GM19452 (cell line): ENCODE measurements around the gene PSG4.
"Not testable (repeated sequence)": the region's sequence is repeated elsewhere in the genome, so short reads cannot be mapped to it uniquely, and the experiment has no call there.

Experiments used
- ATAC-seq: cut with Tn5 transposase; IDR thresholded peaks from one replicate; pipeline ENCODE4 v1.9.1; 2021; ENCODE audit not compliant: unreplicated experiment

Gene PSG4

GRCh38 chr19:43205471-43206105 lies at the start of gene PSG4:
TSS of gene PSG4 (minus strand) at chr19:43205638. CDS start at chr19:43205536, 102 bp downstream.
- ATAC-seq = not testable (repeated sequence)

DNA sequence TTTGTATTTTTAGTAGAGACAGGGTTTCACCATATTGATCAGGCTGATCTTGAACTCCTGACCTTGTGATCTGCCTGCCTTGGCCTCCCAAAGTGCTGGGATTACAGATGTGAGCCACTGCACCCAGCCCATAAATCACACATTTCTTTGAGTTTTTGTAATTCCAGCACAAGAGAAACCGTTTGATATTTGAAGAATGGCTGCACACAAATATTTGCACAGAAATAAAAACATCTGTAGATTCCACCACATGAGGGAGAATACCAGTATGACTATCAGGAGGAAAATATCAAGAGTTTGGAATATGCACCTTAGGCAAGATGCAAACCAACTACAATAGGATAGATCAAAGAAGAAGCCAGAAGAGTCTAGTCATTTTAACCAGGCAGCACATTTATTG lies 46.0 kb upstream of the PSG4 start:
- ATAC-seq = not testable (repeated sequence)

DNA sequence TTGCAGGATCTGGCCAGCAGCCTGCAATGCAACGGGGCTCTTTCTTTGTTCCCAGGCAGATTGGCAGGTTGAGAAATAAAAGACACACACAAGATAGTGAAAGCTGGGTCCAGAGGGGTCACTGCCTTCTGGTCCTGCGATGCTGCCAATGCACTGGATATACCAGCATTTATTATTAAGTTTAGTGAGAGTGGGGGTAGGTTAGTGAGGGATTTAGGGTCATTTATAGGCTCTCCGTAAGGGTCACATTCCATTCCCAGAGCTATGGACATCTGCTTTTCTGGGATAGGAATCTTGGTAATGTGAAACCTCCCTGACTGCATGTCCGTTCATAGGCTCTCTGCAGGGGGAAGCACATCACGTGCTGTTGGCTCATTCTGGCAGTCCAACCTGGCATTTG lies 44.9 kb upstream of the PSG4 start:
- not testable (repeated sequence) for ATAC-seq

DNA sequence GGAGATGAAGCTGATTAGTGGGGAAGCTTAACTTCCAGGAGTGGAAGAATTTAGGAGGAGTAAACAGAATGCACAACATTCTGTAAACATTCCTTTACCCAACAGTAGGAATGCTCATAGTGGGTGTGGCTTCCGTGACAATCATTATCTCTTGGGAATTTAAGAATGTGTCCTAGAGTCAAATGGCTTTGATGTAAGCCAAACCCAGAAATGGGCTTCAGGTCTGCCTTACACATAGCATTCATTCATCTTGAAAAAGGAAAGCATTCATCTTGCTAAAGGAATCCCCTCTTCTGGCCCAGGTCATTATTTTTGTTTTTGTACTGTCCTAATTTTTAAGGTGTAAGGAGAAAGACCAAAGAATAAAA lies 43.2 kb upstream of the PSG4 start:
- not testable (repeated sequence) for ATAC-seq

DNA sequence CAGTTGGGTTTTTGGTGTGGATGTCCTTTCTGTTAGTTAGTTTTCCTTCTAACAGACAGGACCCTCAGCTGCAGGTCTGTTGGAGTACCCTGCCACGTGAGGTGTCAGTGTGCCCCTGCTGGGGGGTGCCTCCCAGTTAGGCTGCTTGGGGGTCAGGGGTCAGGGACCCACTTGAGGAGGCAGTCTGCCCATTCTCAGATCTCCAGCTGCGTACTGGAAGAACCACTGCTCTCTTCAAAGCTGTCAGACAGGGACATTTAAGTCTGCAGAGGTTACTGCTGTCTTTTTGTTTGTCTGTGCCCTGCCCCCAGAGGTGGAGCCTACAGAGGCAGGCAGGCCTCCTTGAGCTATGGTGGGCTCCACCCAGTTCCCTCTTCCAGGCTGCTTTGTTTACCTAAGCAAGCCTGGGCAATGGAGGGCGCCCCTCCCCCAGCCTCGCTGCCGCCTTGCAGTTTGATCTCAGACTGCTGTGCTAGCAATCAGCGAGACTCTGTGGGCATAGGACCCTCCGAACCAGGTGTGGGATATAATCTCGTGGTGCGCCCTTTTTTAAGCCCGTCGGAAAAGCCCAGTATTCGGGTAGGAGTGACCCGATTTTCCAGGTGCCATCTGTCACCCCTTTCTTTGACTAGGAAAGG lies 41.9 kb upstream of the PSG4 start:
- not testable (repeated sequence) for ATAC-seq

DNA sequence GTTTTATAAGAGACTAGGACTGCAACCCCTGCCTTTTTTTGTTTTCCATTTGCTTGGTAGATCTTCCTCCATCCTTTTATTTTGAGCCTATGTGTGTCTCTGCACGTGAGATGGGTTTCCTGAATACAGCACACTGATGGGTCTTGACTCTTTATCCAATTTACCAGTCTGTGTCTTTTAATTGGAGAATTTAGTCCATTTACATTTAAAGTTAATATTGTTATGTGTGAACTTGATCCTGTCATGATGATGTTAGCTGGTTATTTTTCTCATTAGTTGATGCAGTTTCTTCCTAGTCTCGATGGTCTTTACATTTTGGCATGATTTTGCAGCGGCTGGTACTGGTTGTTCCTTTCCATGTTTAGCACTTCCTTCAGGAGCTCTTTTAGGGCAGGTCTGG lies 40.4 kb upstream of the PSG4 start:
- ATAC-seq = not testable (repeated sequence)

- not testable (repeated sequence) for ATAC-seq
These were observed 36.8 kb upstream of the PSG4 start for GRCh38 chr19:43242211-43242610.

- not testable (repeated sequence) for ATAC-seq
These were observed 32.8 kb upstream of the PSG4 start for GRCh38 chr19:43238213-43238612.

DNA sequence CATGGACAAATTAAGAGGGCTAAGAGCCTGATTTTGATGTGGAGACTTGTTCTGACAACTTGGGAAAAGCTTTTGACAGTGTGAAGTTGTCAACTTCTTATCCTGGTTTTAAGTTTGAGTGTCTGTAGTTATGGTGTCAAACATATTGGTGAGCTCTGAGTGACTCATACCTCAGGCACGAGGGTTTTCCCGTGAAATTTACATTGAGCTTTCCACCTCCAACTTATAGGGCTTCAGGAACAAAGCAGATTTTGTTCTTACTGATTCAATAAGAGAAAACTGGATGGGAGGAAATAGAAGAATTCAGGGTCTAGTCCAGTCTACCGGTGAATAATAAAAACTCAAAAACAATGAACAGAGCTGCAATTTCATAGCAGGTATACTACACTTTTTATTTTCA lies 30.2 kb upstream of the PSG4 start:
- ATAC-seq = not testable (repeated sequence)

- ATAC-seq = no peak
These were observed 23.9 kb upstream of the PSG4 start for GRCh38 chr19:43229315-43229714.

DNA sequence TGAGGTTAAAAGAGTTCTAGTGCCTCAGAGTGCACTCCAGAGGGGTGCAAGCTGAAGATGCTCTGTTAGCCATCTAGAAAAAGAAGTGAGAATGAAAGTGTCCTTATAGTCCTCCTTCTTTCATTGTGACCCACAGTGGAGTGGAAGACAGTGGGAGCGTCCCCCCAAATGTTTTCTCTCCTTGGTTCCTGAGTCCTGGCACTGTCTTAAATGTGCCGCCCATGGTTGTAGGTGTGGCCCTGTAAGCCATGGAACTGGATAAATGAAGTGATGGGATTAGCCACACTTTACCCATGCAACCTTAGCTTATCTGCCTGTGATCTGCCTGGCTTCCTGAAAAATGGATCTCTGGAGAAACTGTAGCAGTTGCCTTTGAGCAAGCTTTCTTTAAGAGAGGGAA lies 23.3 kb upstream of the PSG4 start:
- ATAC-seq = not testable (repeated sequence)

GRCh38 chr19:43226986-43227385 lies 21.5 kb upstream of the PSG4 start:
- not testable (repeated sequence) for ATAC-seq

DNA sequence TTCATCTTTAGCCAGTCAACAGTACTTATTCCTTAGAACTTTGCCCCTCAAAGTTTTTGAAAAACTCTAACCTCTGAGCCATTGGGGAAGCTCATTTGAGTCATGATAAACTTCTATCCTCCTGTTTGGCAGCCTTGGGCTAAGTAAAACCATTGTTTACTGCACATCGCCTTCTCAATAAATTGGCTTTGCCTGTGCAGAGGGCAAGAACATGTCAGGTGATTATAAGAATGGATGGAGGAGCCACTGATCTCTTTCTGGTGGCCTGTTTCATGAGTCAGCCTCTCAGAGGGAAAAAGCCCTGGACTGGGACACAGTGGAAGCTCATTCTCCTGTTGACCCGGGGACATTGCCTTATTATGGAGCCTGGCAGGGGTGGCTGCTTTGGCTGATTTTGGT lies 19.4 kb upstream of the PSG4 start:
- no peak for ATAC-seq

- ATAC-seq = not testable (repeated sequence)
These were observed 18.9 kb upstream of the PSG4 start for GRCh38 chr19:43224201-43224854.

- ATAC-seq = not testable (repeated sequence)
These were observed 16.5 kb upstream of the PSG4 start for GRCh38 chr19:43221891-43222290.

- not testable (repeated sequence) for ATAC-seq
These were observed 13.7 kb upstream of the PSG4 start for GRCh38 chr19:43219136-43219535.

DNA sequence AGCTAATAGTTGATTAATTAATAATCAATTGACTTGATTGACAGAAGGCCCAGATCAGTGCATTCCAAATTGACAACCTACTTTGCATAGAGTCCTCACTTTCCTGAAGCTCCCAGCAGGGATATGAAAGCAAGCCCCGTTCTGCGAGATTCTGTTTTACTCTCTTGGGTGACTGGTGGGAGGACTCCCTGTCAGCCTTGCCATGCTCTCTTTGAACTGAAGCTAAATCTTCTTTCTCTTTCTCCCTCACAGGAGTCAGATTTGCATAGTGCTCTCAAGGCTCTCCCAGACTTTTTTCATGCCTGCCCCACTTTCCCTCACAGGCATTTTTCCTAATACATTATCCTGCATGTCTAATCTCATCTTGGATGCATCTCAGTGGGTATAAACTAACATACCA lies 10.4 kb upstream of the PSG4 start:
- ATAC-seq = not testable (repeated sequence)

DNA sequence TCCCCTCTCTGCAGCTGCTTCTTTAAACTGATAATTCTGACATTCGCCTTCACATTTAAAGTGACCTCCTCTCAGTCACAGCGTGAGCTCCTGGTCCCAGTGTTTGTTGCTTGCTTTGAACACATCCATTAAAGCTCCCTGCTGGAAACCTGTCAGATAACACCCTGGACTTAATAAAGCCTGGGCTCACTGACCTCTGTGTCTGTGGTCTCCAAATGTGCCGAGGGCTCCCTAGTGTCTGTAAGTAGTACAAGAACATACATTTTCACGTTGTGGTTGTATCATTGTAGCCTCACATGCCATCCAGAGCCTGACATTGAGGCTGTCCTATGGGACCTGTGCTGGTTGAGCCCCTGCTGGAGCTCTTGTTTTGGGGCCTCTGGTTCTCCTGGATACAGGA lies 2.6 kb upstream of the PSG4 start:
- no peak for ATAC-seq

GRCh38 chr19:43207174-43207573 lies 1.7 kb upstream of the PSG4 start:
- not testable (repeated sequence) for ATAC-seq

DNA sequence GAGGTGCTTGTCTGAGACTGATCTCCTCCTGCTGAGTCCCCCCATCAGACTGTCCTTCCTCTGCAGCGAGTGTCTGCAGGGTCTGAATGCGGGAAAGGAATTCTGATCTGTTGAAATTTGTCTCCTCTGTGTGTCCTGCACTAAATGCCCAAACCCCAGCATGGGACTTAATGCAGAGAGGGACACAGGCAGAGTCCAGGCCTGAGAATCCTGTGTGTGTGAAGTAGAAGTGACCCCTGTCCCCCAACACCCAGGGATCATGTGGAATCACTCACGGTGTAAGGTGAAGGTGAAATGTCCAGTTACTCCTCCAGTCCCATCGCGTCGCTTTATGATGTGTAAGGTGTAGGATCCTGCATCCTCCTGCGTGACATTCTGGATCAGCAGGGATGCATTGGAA lies 1.8 kb downstream of the PSG4 start:
- not testable (repeated sequence) for ATAC-seq

- not testable (repeated sequence) for ATAC-seq
These were observed 3.5 kb downstream of the PSG4 start for GRCh38 chr19:43201891-43202290.

DNA sequence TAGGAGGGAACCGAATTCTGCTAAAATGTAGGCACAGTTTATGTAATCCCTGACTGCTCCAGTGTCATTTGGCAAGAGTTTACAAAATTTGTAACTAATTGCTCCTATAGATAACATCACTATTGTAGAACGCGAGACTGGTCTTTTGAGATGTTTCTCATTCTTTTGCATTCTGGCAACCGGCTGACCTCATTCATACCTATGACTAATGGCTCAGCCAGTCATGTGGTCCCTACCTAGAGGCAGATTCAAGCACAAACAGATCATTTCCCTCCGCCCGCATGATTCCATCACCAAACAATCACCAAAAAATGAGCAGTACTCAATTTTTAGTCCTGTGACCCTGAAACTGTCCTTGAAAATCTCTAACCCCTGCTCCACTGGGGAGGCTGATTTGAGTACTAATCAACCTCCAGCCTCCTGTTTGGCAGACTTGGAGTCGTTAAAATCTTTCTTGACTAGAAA lies 4.1 kb downstream of the PSG4 start:
- ATAC-seq = not testable (repeated sequence)
